Common myeloid progenitor, CD34-positive (primary cell): ENCODE measurements around the gene GGCT. TPM values are rescaled to one million over a fixed set of nuclear protein-coding genes. Genes with fewer than 3 reads are reported as not detected.

Experiments
- CTCF ChIA-PET: fragments of 350-600 bp; sonication (Branson Sonifier 250); formaldehyde crosslinking; loops from one replicate; lab custom pipeline; 2021; ENCODE audit warnings: antibody characterized with exemption; lab: Charles Lee
- POLR2A ChIA-PET: fragments of 350-600 bp; sonication (Branson Sonifier 250); formaldehyde crosslinking; loops from one replicate; lab custom pipeline; 2021; ENCODE audit warnings: antibody characterized with exemption; lab: Charles Lee
- DNase-seq, 3 donors: peaks; one replicate each; pipeline versions ENCODE4 v3.0.0 to v3.0.0-alpha.2; 2013
- H3K27ac ChIP-seq, 2 experiments: 1 replicate in 1 of 2; 2 replicates in 1 of 2; pipeline ENCODE4 v1.7.0; 2013; ENCODE audit warnings: inconsistent platforms in 2 of 2, low read length in 2 of 2, mild to moderate bottlenecking in 2 of 2, low read depth in 1 of 2, moderate library complexity in 1 of 2; ENCODE audit not compliant: severe bottlenecking in 2 of 2, insufficient read depth in 1 of 2, poor library complexity in 1 of 2
- H3K27me3 ChIP-seq, 5 experiments: replicated peaks in 2 of 5; 1 replicate in 3 of 5; 2 replicates in 2 of 5; pipeline versions ENCODE4 v1.6.1 to v1.7.0; 2013; ENCODE audit warnings: low read length in 4 of 5, mild to moderate bottlenecking in 2 of 5, moderate library complexity in 2 of 5, inconsistent platforms in 1 of 5; ENCODE audit not compliant: insufficient read depth in 5 of 5, control insufficient read depth in 4 of 5
- H3K36me3 ChIP-seq, 4 experiments: 1 replicate in 2 of 4; 2 replicates in 2 of 4; pipeline versions ENCODE4 v1.6.1 to v1.7.0; 2013; ENCODE audit warnings: low read length in 3 of 4, control low read depth in 1 of 4, mild to moderate bottlenecking in 1 of 4; ENCODE audit not compliant: control insufficient read depth in 4 of 4, insufficient read depth in 4 of 4
- H3K4me1 ChIP-seq, 4 experiments: 1 replicate in 3 of 4; 2 replicates in 1 of 4; pipeline versions ENCODE4 v1.6.1 to v1.7.1; 2013; ENCODE audit warnings: low read length in 3 of 4, mild to moderate bottlenecking in 3 of 4, control low read depth in 1 of 4, inconsistent platforms in 1 of 4, moderate library complexity in 1 of 4; ENCODE audit not compliant: control insufficient read depth in 4 of 4, insufficient read depth in 4 of 4; ENCODE audit errors: control extremely low read depth in 1 of 4
- H3K4me3 ChIP-seq, 7 experiments: 1 replicate in 4 of 7; 2 replicates in 3 of 7; pipeline versions ENCODE4 v1.5.1 to v1.7.0; 2013; ENCODE audit warnings: mild to moderate bottlenecking in 7 of 7, low read length in 6 of 7, moderate library complexity in 6 of 7, inconsistent platforms in 2 of 7, low read depth in 2 of 7, control low read depth in 1 of 7; ENCODE audit not compliant: insufficient read depth in 4 of 7, control insufficient read depth in 1 of 7; ENCODE audit errors: extremely low read depth in 1 of 7
- H3K9me3 ChIP-seq, 5 experiments: 1 replicate in 4 of 5; 2 replicates in 1 of 5; pipeline versions ENCODE4 v1.6.1 to v1.7.1; 2013; ENCODE audit warnings: low read length in 4 of 5, mild to moderate bottlenecking in 2 of 5, inconsistent platforms in 1 of 5, low read depth in 1 of 5, moderate library complexity in 1 of 5; ENCODE audit not compliant: control insufficient read depth in 4 of 5, insufficient read depth in 2 of 5; ENCODE audit errors: control extremely low read depth in 1 of 5
- WGBS: methylation state at CpG from one replicate; pipeline ENCODE4 v1.1.5; 2013; ENCODE audit not compliant: insufficient coverage; 5-methylcytosine and 5-hydroxymethylcytosine counted together
- polyA plus RNA-seq: library from polyadenylated mRNA; unstranded; fragments of 120-200 nt; gene quantifications from one replicate; pipeline ENCODE4 v1.2.1, GENCODE V29; 2013

GGCT gene, protein sequence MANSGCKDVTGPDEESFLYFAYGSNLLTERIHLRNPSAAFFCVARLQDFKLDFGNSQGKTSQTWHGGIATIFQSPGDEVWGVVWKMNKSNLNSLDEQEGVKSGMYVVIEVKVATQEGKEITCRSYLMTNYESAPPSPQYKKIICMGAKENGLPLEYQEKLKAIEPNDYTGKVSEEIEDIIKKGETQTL
- 70.8 TPM for polyA plus RNA-seq

DNA sequence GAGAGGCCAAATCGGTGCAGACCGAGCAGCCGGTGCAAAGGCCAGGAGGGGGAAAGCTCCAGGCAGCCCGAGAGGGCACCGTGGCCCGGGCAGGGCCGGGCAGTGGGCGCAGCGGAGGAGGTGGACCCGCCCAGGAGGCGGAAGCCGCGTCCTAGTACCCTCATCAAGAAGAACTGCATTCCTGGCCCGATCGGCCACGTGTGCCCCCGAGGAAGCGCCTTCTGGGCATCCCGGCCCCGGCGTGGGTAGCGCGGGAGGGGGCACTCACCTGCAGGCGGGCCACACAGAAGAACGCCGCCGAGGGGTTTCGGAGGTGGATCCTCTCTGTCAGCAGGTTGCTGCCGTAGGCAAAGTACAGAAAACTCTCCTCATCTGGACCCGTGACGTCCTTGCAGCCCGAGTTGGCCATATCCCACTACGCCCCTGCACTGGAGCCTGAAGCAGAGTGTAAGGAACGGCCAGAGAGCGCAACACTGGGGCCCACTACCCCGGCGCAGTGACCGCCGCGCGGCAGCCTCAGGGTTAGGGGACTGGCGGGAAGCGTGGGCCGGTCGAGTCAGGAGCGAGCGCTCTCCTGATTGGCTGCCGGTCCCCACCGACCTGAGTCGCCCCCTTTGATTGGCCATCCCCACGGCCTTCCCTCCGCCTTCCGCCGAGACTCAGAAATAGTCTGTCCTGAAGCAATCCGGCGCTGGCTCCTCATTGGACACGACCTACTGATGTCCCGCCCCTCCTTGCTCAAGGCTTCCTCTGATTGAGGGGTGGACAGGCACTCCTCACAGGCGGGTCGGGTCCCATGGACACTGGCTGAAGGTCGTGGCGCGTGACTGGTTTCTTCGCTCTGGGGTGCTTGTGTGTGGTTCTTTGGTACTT is at the start of gene GGCT:
Gene GGCT (minus strand): TSS at position 529 of the 873 bp plus-strand sequence. CDS start 120 bp downstream, at position 409.
- peak; percentile 96 to 98 (median 98) for DNase-seq
- ChIA-PET POLR2A (no interaction called here), CTCF (interaction anchor here (1.0 kb wide), 1 partner anchor 12 kb away, joined by 4 read pairs; no protein-coding TSS in a partner anchor)
- peak within 1 kb of the TSS; percentile 40 to 80 for H3K27ac ChIP-seq
- peaks cover 6 to 27% (median 21%) of the 10 kb centered on the region in 4 experiments for H3K4me1 ChIP-seq
- H3K27me3 ChIP-seq = no peaks in the 10 kb centered on the region
- peaks cover 0 to 3% (median 0%) of the 10 kb centered on the region in 5 experiments for H3K9me3 ChIP-seq
- peak within 1 kb of the TSS; percentile 75 to 97 (median 95) for H3K4me3 ChIP-seq
- H3K36me3 ChIP-seq = peaks cover 0 to 17% (median 1%) of the 10 kb centered on the region in 4 experiments
- 0% methylated on average over 60 of the region's 64 CpGs for WGBS

DNA sequence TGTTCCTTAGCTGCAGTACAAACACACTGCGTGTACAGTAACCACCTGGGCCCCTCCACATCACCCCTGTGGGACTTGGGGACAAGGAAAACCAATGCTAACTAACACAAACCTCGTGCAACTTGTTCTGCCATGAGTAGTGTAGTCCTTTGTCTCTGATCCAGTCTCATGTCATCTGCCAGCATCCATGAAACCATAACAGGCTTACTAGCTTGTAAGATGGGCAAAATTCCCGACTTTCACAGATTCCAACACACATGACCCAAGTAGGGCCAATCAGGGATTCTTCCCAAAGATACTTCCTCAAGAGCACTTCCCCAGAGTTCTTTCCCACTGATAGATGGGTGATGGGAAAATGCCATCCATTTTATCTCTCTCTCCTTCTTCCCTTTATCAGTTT is 48.9 kb upstream of the GGCT start:
- WGBS = 100% methylated on average over 2 of the region's 3 CpGs
- ChIA-PET POLR2A (interaction anchor here (0.6 kb wide), 1 partner anchor 68 kb away, joined by 3 read pairs; no protein-coding TSS in a partner anchor), CTCF (interaction anchor here (14.2 kb wide), 1 partner anchor 11 kb away, joined by 176 read pairs; no protein-coding TSS in a partner anchor)
- DNase-seq = no peak
- H3K4me1 ChIP-seq = peaks cover 0 to 11% (median 8%) of the 10 kb centered on the region in 4 experiments
- H3K4me3 ChIP-seq = no peak overlapping the region
- peaks cover 0 to 9% (median 4%) of the 10 kb centered on the region in 4 experiments for H3K36me3 ChIP-seq
- no peaks in the 10 kb centered on the region for H3K9me3 ChIP-seq
- no peaks in the 10 kb centered on the region for H3K27me3 ChIP-seq
- H3K27ac ChIP-seq = no peak overlapping the region

DNA sequence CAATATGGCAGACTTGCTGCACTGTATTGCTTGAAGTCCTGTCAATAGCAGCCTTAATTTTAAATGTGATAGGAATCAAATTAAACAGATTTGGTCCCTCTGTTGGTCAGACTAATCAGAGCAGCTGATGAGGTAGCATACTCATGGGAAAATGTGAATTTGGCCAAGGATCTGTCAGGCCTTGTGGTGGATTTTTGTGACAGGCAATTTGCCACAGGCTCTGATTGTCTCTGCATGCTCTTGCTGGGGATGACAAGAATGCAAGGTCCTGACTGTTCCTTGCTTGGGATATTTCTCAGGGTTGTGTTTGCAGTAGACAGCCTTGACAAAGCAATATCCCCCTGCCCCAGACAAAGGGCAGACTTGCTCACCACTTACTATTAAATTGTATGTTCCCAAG is 48.5 kb upstream of the GGCT start:
- no peak for DNase-seq
- H3K27me3 ChIP-seq = no peaks in the 10 kb centered on the region
- H3K27ac ChIP-seq = no peak overlapping the region
- ChIA-PET CTCF (interaction anchor here (14.2 kb wide), 1 partner anchor 12 kb away, joined by 176 read pairs; no protein-coding TSS in a partner anchor), POLR2A (no interaction called here)
- peaks cover 0 to 9% (median 2%) of the 10 kb centered on the region in 4 experiments for H3K36me3 ChIP-seq
- no peak overlapping the region for H3K4me3 ChIP-seq
- peaks cover 0 to 11% (median 8%) of the 10 kb centered on the region in 4 experiments for H3K4me1 ChIP-seq
- H3K9me3 ChIP-seq = no peaks in the 10 kb centered on the region

DNA sequence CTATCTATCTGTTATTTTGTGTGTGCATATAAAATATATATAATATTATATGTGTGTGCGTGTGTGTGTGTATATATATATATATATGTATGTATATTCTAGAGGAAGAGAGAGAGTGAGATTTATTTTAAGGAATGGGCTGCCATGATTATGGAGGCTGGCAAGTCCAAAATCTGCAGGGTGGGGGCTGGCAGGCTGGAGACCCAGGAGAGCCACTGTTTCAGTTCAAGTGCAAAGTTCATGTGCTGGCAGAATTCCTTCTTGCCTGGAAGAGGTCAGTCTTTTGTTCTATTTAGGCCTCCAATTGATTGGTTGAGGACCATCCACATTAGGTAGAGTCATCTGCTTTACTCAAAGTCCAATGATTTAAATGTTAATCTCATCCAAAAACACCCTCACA is 47.7 kb upstream of the GGCT start:
- no peak overlapping the region for H3K27ac ChIP-seq
- no peaks in the 10 kb centered on the region for H3K27me3 ChIP-seq
- CTCF ChIA-PET = interaction anchor here (14.2 kb wide), 1 partner anchor 13 kb away, joined by 176 read pairs; no protein-coding TSS in a partner anchor
- peaks cover 0 to 11% (median 2%) of the 10 kb centered on the region in 4 experiments for H3K36me3 ChIP-seq
- no CpG with 5 or more reads among the region's 1 CpG for WGBS
- H3K4me1 ChIP-seq = peaks cover 0 to 11% (median 8%) of the 10 kb centered on the region in 4 experiments
- H3K4me3 ChIP-seq = no peak overlapping the region
- POLR2A ChIA-PET = no interaction called here
- DNase-seq = no peak
- H3K9me3 ChIP-seq = no peaks in the 10 kb centered on the region

DNA sequence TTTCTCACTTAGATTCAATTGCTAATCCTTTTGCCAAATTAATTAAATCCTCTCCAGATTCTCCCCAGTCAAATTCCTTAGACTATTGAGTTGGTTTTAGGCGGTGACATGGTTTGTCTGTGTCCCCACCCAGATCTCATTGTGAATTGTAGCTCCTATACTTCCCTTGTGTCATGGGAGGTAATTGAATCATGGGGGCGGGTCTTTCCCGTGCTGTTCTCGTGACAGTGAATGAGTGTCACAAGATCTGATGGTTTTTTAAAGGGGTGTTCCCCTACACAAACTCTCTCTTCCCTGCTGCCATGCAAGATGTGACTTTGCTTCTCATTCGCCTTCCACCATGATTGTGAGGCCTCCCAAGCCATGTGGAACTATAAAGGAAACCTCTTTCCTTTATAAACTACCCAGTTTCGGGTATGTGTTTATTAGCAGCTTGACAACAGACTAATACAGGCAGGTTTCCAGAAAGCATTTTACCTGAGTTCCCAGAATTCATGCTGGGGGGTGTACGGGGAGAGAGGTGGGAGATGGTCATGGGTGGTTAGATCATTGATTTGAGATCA is 45.4 kb upstream of the GGCT start:
- Histone ChIP-seq H3K27ac (no peak overlapping the region), H3K9me3 (no peaks in the 10 kb centered on the region), H3K27me3 (no peaks in the 10 kb centered on the region), H3K4me1 (peaks cover 0 to 11% (median 8%) of the 10 kb centered on the region in 4 experiments), H3K36me3 (peaks cover 0 to 4% (median 1%) of the 10 kb centered on the region in 4 experiments), H3K4me3 (no peak overlapping the region)
- POLR2A ChIA-PET = no interaction called here
- 98% methylated on average over 6 of the region's 7 CpGs for WGBS
- CTCF ChIA-PET = interaction anchor here (0.6 to 14.2 kb wide), 9 partner anchors 14 to 289 kb away, joined by 3 to 176 read pairs (median 4); partner anchors contain the start of gene GARS1
- DNase-seq = no peak

DNA sequence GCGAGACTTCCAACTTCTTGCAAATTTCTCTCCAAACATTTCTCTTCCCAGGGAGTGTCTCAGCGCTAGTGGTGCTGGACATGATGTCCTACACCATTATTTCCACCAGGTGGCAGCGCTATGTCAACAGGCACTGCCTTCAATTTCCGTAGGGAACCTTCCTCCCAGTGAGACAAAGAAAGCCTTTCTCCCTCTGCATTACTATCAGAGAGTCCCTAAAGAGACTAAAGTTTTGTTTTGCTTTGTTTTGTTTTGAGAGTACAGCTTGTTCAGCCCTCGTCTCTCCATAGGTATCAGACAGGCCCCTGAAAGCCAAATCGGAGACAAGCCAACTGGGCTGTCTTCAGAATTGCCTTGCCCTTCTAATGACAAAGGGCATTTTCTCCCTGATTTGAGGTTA is 44.2 kb upstream of the GGCT start:
- no peaks in the 10 kb centered on the region for H3K9me3 ChIP-seq
- ChIA-PET CTCF (interaction anchor here (0.5 to 14.2 kb wide), 10 partner anchors 15 to 1540 kb away, joined by 3 to 176 read pairs (median 4); partner anchors contain the start of gene GARS1), POLR2A (no interaction called here)
- peaks cover 0 to 4% (median 1%) of the 10 kb centered on the region in 4 experiments for H3K36me3 ChIP-seq
- H3K27ac ChIP-seq = no peak overlapping the region
- DNase-seq = peak; percentile 36 to 55 (median 51)
- peaks cover 0 to 11% (median 8%) of the 10 kb centered on the region in 4 experiments for H3K4me1 ChIP-seq
- H3K4me3 ChIP-seq = no peak overlapping the region
- no peaks in the 10 kb centered on the region for H3K27me3 ChIP-seq
- WGBS = 48% methylated on average over 6 of the region's 6 CpGs
